ENCODE measurements around the gene GNG2. TPM values are rescaled to one million over a fixed set of nuclear protein-coding genes. Genes with fewer than 3 reads are reported as not detected.
"Not testable (repeated sequence)": the region's sequence is repeated elsewhere in the genome, so short reads cannot be mapped to it uniquely, and the experiment has no call there.

Gene GNG2
- total RNA-seq, 1 donor from 2014 or later = 80.8 TPM

GRCh38 chr14:51901475-51902024, 41.1 kb downstream of the GNG2 start:
- no peaks in the 10 kb centered on the region for H3K27me3 Mint-ChIP-seq (ENCODE audit: unreplicated experiment)
- H3K4me3 Mint-ChIP-seq (ENCODE audit: unreplicated experiment) = no peak overlapping the region
- no peak for TF ChIP-seq CTCF (IDR thresholded peaks at IDR 0.05; ENCODE audit: unreplicated experiment)
- DNase-seq (ENCODE audit: low spot score) = no peak
- H3K36me3 Mint-ChIP-seq (ENCODE audit: low read depth, unreplicated experiment) = peaks cover 15% of the 10 kb centered on the region
- H3K27ac Mint-ChIP-seq (ENCODE audit: unreplicated experiment) = no peak overlapping the region
- H3K9me3 Mint-ChIP-seq (ENCODE audit: unreplicated experiment) = no peaks in the 10 kb centered on the region
- peaks cover 9% of the 10 kb centered on the region for H3K4me1 Mint-ChIP-seq (ENCODE audit: unreplicated experiment)

GRCh38 chr14:51905656-51906121, 45.3 kb downstream of the GNG2 start:
- H3K4me1 Mint-ChIP-seq (ENCODE audit: unreplicated experiment); H3K9me3 Mint-ChIP-seq (ENCODE audit: unreplicated experiment); H3K27ac Mint-ChIP-seq (ENCODE audit: unreplicated experiment); H3K27me3 Mint-ChIP-seq (ENCODE audit: unreplicated experiment); DNase-seq (ENCODE audit: low spot score): not testable (repeated sequence)
- Mint-ChIP-seq H3K36me3 (ENCODE audit: low read depth, unreplicated experiment) (peaks cover 20% of the 10 kb centered on the region), H3K4me3 (ENCODE audit: unreplicated experiment) (peak overlapping the region; percentile 25)

GRCh38 chr14:51908086-51908485, 47.7 kb downstream of the GNG2 start:
- Mint-ChIP-seq H3K27me3 (ENCODE audit: unreplicated experiment) (no peaks in the 10 kb centered on the region), H3K36me3 (ENCODE audit: low read depth, unreplicated experiment) (peaks cover 20% of the 10 kb centered on the region), H3K27ac (ENCODE audit: unreplicated experiment) (no peak overlapping the region), H3K4me1 (ENCODE audit: unreplicated experiment) (peaks cover 9% of the 10 kb centered on the region), H3K4me3 (ENCODE audit: unreplicated experiment) (no peak overlapping the region), H3K9me3 (ENCODE audit: unreplicated experiment) (no peaks in the 10 kb centered on the region)
- DNase-seq (ENCODE audit: low spot score) = no peak
- TF ChIP-seq CTCF (IDR thresholded peaks at IDR 0.05; ENCODE audit: unreplicated experiment) = no peak

- Mint-ChIP-seq H3K27me3 (ENCODE audit: unreplicated experiment) (peaks cover 1% of the 10 kb centered on the region), H3K27ac (ENCODE audit: unreplicated experiment) (no peak overlapping the region), H3K36me3 (ENCODE audit: low read depth, unreplicated experiment) (peaks cover 9% of the 10 kb centered on the region), H3K4me1 (ENCODE audit: unreplicated experiment) (peaks cover 3% of the 10 kb centered on the region), H3K9me3 (ENCODE audit: unreplicated experiment) (no peaks in the 10 kb centered on the region), H3K4me3 (ENCODE audit: unreplicated experiment) (no peak overlapping the region)
- DNase-seq (ENCODE audit: low spot score) = no peak
- no peak for TF ChIP-seq CTCF (IDR thresholded peaks at IDR 0.05; ENCODE audit: unreplicated experiment)
Observed at GRCh38 chr14:51912112-51912786, 51.8 kb downstream of the GNG2 start.

DNA sequence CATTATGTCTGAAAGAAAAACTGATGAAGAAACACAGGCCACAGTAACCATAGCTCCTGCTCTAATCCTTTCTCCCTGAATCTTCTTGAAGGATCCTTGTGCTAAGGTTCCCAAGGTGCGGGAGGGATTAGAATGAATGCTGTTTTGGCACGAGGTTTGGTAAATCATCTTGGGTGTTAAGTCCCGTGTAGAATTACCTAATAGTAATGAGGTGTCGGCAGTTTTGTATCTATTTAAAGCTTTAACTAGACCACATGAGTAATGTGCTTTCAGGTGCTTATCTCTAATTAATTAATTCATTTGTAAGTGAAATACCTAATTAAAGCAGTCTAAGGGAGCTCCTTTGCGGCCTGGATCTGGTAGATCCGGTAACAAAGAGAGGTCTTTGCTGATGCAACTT, 53.9 kb downstream of the GNG2 start:
- no peak for DNase-seq (ENCODE audit: low spot score)
- peaks cover 3% of the 10 kb centered on the region for H3K4me1 Mint-ChIP-seq (ENCODE audit: unreplicated experiment)
- no peaks in the 10 kb centered on the region for H3K9me3 Mint-ChIP-seq (ENCODE audit: unreplicated experiment)

More for the DNA sequence above, 53.9 kb downstream of the GNG2 start:
- Mint-ChIP-seq H3K27me3 (ENCODE audit: unreplicated experiment) (peaks cover 1% of the 10 kb centered on the region), H3K27ac (ENCODE audit: unreplicated experiment) (no peak overlapping the region), H3K36me3 (ENCODE audit: low read depth, unreplicated experiment) (peaks cover 9% of the 10 kb centered on the region), H3K4me3 (ENCODE audit: unreplicated experiment) (no peak overlapping the region)
- TF ChIP-seq CTCF (IDR thresholded peaks at IDR 0.05; ENCODE audit: unreplicated experiment) = no peak

Measured in endothelial cell (in vitro differentiated cells).